Effector CD8-positive, alpha-beta T cell (primary cell): ENCODE data around the gene GAR1.
"Not testable (repeated sequence)": the region's sequence is repeated elsewhere in the genome, so short reads cannot be mapped to it uniquely, and the experiment has no call there.

Experiments
- DNase-seq: peaks from one replicate; lab custom pipeline; 2025; lab: John Stamatoyannopoulos, UW
- total RNA-seq, 4 experiments: gene quantifications; one replicate each; lab custom pipeline; 2026; lab: John Stamatoyannopoulos, UW

The GAR1 gene
- total RNA-seq = 1.8 to 7.3 (median 5.5) reads per million in 4 experiments

DNA sequence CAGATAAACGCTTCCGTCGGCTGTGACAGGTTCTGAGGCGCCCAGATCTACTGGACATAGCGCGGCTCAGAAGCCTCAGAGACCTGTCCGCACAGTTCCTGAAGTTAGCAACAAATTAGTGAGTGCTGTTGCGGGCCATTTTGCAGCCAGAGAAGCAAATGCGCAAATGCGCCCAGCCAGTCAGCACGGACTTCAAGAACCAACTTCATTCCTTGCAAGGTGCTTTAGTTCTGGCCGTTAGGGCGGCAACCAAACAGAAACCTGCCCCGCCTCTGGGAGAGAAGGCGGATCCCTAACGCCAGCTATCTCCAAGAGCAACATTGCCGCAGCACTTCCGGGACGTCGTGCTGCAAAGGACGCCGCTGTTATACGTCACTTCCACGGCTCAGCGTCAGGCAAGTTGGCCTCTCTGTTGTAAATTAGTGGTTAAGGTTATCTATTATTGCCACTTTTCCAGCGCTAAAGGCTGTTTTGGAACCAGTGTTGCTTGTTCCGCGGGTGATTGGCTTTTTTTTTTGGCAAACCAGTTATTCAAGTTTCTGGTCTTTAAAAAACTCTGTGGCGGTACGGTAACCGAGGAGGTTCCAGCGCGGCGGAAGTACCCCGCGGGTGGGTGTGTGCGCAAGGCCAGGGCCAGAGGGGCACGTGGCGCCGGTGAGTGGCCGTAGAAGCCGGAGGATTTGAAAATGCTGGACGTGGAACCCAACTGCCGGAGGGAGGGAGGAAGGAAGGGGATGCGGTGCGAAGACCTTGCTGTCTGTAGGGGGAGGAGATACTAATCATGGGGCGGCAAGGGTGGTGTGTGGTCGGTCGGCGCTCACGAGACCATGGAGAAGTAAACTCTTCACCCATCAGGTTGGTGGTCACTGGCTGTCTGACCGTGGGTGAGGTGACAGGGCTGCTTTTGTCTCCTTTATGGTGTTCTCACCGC is at the start of gene GAR1:
Gene GAR1 (plus strand): TSS at position 612 of the 931 bp plus-strand sequence. CDS start 403 bp downstream, outside the sequence.
- peak; percentile 77 for DNase-seq

DNA sequence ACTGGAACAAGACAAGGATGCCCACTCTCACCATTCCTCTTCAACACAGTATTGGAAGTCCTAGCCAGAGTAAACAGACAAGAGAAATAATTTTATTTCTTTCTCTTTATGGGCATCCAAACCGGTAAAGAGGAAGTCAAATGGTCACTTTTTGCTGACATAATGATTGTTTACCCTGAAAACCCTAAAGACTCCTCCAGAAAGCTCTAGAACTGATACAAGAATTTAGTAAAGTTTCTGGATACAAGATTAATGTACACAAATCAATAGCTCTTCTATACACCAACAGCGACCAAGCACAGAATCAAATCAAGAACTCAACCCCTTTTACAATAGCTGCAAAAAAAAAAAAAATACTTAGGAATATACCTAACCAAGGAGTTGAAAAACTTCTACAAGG is 33.5 kb upstream of the GAR1 start:
- DNase-seq = not testable (repeated sequence)

DNA sequence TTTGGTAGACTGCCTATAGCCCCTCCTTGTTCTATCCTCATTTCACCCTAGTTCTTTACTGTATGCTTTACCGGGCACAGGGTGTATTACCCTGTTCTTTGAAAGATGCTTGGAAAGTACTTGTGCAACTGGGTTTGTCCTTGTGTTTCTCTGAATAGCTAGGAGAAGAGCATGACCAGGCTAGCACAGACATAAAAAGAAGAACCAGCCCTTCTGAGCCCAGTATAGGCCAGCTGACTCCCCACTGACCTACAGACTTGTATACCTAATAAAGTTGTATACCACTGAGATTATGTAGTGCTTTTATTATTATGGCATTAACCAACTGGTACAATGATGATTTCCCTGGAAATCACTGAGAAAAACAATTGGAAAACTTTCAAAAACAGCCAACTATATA is 28.7 kb upstream of the GAR1 start:
- DNase-seq = no peak

- DNase-seq = no peak
These were observed 27.8 kb upstream of the GAR1 start for GRCh38 chr4:109787807-109788206.

DNA sequence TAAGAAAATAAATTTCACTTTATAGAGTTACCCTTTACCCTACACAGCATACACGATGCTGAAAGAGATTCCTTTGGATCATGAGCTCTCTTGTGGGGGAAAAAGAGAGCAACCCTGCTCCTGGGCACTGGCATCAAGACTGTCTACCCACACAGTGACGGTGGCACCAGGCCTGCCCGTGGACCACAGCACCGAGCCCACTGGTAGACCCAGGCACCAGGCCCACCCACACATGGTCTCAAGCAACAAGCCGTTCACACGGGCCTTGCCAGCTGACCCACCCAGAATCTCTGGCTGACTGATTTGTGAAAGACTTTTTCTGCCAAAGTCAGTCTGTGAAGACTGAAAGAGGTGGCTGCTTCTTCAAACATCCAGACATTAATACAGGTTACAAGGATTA is 20.5 kb upstream of the GAR1 start:
- DNase-seq = no peak

- no peak for DNase-seq
These were observed 16.7 kb upstream of the GAR1 start for GRCh38 chr4:109798866-109799265.

- no peak for DNase-seq
These were observed 14.3 kb upstream of the GAR1 start for GRCh38 chr4:109801099-109801789.

DNA sequence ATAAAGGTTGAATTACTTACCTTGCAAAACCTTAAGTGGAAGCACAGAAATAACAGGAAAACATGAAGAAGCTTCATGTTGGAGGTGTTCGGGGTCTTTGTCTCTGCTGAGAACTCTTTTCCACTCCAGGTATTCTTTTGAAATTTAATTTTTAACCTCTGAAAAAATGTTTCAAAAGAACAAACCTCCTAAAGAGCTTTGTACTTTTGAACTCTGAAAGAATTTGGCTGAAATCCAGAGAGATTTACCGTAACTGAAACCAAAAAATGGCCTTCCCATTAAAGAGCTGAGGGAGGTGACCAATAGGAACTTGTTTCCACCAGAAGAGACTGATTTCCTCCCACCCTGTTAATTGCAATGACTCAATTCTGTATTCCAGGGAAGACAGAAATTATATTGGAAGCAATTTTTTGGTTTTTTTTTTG is 13.7 kb upstream of the GAR1 start, which contains the start of gene CFI:
Gene CFI (minus strand): TSS at position 105 of the 425 bp plus-strand sequence. CDS start 28 bp downstream, at position 77.
- no peak for DNase-seq

- DNase-seq = no peak
These were observed 11.5 kb upstream of the GAR1 start for GRCh38 chr4:109803924-109804571.

GRCh38 chr4:109809655-109810054 is 5.9 kb upstream of the GAR1 start:
- no peak for DNase-seq

- no peak for DNase-seq
These were observed 4.8 kb upstream of the GAR1 start for GRCh38 chr4:109810552-109811387.

DNA sequence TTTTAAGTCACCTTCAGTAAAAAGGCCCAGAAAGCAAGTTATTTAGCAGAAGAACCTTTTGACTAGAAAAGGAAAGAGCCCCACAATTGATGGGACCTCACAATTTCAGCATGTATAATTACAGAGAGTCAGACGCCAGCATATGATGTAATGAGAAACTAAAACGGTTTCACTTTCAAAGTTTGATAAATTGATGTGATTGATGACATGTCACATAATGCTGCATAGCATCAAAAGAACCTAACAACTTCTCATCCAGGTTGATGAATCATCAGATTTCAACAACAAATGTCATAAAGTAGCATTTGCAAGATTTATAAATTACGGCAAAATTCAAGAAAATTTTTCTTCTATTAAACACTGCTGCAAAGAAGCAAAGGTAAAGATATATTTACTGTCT is 3.9 kb upstream of the GAR1 start:
- DNase-seq = no peak

DNA sequence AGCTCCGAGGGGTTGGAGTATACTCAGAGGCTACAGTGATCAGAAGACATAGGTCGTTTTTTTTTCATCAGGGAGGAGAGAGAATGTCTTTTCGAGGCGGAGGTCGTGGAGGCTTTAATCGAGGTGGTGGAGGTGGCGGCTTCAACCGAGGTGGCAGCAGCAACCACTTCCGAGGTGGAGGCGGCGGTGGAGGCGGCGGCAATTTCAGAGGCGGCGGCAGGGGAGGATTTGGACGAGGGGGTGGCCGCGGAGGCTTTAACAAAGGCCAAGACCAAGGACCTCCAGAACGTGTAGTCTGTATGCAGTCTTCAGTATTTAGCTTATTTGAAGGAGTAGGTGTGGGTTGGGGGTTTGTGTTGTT is 500 bp downstream of the GAR1 start:
- DNase-seq = peak; percentile 30

- DNase-seq = no peak
These were observed 1.3 kb downstream of the GAR1 start for GRCh38 chr4:109816894-109817293.

GRCh38 chr4:109818268-109818667 is 2.7 kb downstream of the GAR1 start:
- no peak for DNase-seq

DNA sequence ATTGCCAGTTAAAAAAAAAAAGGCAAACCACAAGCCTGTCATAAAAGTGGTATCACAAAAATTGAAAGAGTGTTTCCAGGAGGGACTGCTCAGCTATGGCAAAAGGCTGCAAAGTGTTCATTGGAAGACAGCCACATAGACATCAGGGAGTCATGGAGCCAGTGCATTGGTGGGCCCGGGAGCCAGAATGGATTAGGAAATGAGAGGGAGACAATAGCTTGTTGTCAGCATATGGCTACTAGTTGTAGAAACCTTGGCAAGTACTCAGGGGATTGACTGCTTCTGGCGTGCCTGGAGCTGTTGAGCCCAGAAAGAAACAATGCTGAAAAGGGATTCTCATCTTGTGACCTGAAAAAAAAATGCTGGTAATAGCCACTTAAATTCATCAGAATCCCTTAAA is 5.0 kb downstream of the GAR1 start:
- DNase-seq = no peak

GRCh38 chr4:109821185-109821584 is 5.6 kb downstream of the GAR1 start:
- DNase-seq = no peak

GRCh38 chr4:109826719-109827118 is 11.2 kb downstream of the GAR1 start:
- no peak for DNase-seq

GRCh38 chr4:109827672-109828071 is 12.1 kb downstream of the GAR1 start, which contains the start of gene RRH:
Gene RRH, plus strand, starts transcription at chr4:109827972. Its CDS starts 56 bp downstream, at chr4:109828028.
- no peak for DNase-seq

GRCh38 chr4:109833756-109834155 is 18.2 kb downstream of the GAR1 start:
- DNase-seq = no peak

GRCh38 chr4:109836985-109837384 is 21.4 kb downstream of the GAR1 start:
- no peak for DNase-seq
